Left ventricle myocardium superior (tissue), 1 donor: ENCODE data around the gene SAMD3. TPM values are rescaled to one million over a fixed set of nuclear protein-coding genes. Genes with fewer than 3 reads are reported as not detected.
"Not testable (repeated sequence)": the region's sequence is repeated elsewhere in the genome, so short reads cannot be mapped to it uniquely, and the experiment has no call there.

Experiments
- ATAC-seq: fragments of 200-7000 bp; cut with Tn5 transposase; one replicate; pipeline ENCODE4 v1.9.1; 2020; ENCODE audit warnings: mild to moderate bottlenecking, moderate library complexity
- DNase-seq: peaks from one replicate; pipeline ENCODE4 v3.0.0-alpha.2; 2020
- intact Hi-C: fragments of 100-400 bp; cut with micrococcal nuclease; formaldehyde crosslinking; loops from one replicate; pipeline ENCODE4 v1.11.0; 2022
- long read RNA-seq: library from polyadenylated mRNA; unstranded; transcript quantifications from one replicate; pipeline ENCODE4 v2.0.0, GENCODE V29; 2021
- total RNA-seq: library from RNA; stranded (reverse); fragmentation: NEBNext Ultra II Directional; extraction: Animal tissue kit (Norgen Biotek cat#: 25700); gene quantifications from one replicate; pipeline ENCODE4 v1.2.1, GENCODE V29; 2021
- donor health status: DM: no; HTN: yes; CAD: no; lungs with severe emphysema.

SAMD3 gene, protein sequence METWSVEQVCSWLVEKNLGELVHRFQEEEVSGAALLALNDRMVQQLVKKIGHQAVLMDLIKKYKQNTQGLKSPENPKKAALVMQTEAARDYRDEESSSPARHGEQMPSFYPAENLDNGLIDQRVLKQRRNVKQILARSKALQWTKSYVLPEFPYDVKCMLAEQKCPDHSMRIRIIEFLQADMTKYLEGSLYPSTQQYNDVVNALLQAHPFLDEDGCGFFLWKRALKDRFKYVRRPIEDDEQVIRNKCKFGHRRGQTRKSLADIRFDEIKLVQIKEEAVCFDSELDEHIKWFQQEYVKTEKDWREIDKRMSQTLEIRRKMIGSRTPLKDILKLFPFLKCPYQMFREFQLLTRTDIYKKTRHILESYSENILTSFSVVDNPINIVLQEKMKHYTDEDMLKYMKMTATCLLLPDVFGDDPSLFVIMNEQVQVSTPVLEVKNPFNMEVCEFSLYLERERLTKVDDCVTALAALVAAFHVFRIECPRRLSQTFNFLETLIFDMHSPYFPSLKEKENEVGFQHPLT
- total RNA-seq = 0.32 TPM
- long read RNA-seq = 0 reads

DNA sequence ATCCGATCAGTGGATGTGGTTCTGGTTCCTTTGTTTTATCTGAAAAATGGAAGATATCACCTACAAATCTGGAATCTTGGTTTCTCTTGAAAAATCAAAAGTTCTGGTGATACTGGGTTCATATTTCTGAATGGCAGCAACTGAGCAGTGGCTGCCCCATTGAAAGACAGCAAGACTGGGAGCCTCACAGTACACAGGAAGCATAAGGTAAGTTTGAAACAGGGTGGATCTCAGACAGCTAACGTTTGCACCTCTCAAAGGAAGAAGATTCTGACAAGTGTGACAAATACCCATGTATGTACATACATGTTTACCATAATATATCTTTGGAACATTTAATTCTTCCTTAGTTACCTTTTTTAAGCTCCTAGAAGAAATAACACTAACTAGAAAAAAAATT is at the start of gene SAMD3:
TSS of gene SAMD3 (minus strand) at position 177 of the 400 bp plus-strand sequence. CDS start 7,678 bp downstream, outside the sequence.
- DNase-seq (no peak), ATAC-seq (no peak)
- intact Hi-C loops = no loop called here

DNA sequence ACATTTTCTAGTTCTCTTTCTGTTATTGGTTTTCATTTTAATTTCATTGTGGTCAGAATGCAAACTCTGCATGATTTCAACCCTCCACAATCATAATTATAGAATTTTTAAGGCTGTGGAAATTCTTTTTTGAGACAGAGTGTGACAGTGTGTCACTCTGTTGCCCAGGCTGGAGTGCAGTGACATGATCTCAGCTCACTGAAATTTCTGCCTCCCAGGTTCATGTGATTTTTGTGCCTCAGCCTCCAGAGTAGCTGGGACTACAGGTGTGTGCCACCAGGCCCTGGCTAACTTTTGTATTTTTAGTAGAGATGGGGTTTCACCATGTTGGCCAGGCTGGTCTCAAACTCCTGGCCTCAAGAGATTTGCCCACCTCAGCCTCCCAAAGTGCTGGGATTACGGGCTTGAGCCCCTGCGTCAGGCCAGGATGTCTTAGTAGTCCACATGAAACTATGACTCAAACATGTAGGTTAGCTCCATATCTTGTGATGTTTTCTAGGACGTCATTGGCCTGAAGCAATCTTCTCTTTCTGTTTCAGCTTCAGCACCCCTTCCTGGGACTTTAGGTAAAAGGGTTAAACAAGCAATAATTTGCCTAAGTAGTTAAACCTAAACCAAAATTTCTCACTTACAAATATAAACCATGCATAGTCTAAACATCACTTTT is 47.4 kb upstream of the SAMD3 start:
- no peak for DNase-seq
- ATAC-seq = no peak
- intact Hi-C loops = no loop called here

DNA sequence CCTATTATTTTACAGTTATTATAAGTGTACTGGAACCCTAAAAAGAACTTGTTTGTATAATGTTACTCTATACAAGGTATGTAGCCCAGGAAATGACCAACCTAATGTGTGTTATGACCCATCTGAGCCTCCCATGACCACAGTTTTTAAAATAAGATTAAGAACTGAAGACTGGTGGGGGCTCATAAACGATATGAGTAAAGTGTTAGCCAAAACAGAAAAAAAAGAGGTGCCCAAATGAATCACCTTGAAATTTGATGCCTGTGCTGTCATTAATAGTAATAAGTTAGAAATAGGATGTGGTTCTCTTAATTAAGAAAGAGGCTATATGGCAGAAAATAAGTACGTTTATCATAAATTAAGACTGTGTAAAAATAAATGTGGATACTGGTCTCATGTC is 42.8 kb upstream of the SAMD3 start:
- ATAC-seq, DNase-seq, intact Hi-C loops: not testable (repeated sequence)

DNA sequence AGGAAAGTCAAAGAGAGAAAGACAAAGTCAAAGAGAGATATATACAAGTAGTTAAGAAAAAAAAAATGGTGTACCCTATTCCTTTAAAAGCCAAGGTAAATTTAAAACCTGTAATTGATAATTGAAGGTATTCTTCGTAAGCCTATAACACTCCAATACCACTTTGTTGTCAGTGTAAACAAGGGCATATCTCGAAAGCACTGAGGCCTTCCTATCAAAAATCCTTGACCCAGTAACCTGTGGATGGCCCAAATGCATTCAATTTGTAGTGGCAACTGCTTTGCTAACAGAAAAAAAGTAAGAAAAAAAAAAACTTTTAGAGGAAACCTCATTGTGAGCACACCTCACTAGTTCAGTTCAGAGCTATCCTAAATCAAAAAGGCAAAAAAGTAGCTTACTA is 39.3 kb upstream of the SAMD3 start:
- intact Hi-C loops = no loop called here
- DNase-seq (no peak), ATAC-seq (no peak)

DNA sequence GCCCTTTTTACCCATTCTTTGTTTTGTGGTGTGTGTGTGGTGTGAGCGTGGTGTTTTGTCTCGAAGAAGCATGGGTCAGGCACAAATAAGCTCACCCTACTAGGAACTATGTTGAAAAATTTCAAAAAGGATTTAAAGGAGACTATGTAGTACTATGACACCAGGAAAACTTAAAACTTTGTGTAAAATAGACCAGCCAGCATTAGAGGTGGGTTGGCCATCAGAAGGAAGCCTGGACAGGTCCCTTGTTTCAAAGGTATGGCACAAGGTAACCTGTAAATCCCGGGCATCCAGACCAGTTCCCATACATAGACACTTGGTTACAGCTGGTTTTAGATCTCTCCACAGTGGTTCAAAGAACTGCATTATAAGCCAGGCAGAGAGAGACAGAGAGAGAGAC is 38.8 kb upstream of the SAMD3 start:
- DNase-seq, intact Hi-C loops, ATAC-seq: not testable (repeated sequence)

DNA sequence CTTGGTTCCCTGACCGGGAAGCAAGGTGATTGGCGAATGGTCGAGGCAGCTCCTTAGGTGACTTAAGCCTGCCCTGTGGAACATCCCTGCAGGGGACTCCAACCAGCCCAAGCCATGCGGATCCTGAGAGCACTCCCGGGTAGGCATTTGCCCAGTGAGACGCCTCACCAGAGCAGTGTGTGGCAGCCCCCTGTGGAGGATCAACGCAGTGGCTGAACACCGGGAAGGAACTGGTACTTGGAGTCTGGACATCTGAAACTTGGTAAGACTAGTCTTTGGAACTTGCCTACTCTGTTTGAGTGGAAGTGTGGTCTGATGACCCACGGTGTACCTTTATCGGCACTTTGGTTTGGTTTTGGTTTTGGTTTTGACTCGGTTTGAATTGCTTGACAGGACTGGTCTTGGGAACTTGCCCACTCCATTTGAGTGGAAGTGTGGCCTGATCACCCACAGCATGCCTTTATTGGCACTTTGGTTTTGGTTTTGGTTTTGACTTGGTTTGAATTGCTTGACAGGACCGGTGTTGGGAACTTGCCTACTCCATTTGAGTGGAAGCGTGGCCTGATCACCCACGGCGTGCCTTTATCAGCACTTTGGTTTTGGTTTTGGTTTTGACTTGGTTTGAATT is 38.0 kb upstream of the SAMD3 start:
- DNase-seq, ATAC-seq, intact Hi-C loops: not testable (repeated sequence)

DNA sequence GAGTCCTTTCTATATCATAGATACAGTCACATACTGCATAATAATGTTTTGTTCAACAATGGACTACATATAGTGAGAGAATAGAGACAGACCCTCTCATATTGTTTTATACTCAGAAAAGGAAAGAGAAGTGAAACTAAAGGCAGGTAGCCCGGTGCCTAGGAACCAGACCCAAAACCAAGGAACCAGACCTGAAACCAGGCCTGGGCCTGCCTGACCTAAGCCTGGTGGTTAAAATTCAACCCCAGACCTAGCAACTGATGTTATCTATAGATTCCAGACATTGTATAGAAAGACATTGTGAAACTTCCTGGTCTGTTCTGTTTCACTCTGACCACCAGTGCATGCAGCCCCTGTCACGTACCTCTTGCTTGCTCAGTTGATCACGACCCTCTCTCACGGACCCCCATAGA is 37.3 kb upstream of the SAMD3 start:
- ATAC-seq, intact Hi-C loops, DNase-seq: not testable (repeated sequence)

DNA sequence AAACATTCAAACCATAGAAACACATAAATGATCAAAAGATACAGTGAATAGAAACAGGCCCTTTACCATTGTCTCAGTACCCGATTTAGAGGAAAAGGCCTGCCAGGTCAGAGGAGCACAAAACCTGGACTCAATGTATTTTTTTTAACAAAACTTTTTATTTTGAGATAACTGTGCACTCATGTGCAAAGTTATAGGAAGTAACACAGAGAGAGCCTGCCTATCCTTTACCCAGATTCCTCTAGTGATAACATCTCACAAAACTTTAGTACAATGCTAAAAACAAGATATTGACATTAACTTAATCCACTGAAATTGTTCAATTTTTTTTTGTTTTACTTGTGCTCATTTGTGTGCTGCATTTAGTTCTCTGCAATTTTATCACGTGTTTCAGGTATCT is 36.8 kb upstream of the SAMD3 start:
- ATAC-seq (no peak), DNase-seq (no peak)
- intact Hi-C loops = no loop called here

DNA sequence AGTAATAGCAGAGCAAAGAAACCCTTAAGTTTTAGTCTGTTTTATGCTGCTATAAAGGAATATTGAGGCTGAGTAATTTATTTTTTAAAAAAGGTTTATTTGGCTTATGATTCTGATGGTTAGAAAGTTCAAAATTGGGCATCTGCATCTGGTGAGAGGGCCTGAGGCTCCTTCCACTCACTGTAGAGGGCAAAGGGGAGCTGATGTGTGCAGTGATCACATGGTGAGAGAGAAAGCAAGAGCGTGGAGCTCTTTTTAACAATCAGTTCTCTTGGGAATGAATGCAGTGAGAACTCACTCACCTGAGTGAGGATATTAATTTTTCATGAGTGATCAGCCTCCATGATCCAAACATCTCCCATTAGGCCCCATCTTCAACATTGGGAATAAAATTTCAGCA is 36.4 kb upstream of the SAMD3 start:
- DNase-seq (no peak), ATAC-seq (no peak)
- intact Hi-C loops = no loop called here

DNA sequence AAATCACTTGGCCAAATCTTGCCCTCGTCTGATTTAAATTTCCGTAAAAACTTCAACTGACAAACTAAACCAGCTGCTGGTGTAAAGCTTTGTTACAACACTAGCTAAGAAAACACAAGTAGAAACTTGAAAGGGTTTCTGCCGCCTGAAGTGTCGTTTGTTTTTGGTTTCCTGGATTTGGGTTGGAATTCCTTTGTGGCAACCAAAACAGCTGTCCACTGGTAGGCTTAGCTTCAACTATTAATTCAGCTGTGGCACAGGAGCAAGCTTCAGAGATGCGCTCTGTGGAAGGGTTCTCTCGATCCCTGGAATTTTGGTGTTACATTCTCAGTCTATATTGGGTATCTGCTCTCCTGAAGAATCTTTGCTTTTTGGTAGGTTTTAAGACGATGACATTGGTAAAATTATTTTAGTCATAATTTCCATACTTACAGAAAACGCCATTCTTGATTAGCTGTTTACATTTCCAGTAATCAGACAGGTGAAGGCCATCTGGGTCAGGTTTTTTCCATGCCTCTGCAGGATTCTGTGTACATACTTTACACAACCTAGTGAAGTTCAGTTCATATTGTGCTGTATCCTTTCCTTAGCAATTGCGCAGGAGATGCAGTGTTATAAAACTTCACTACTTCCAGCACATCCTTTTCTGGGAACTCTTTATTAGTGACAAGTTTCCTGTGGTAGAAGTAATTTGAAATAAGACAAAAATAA is 29.9 kb upstream of the SAMD3 start:
- no peak for DNase-seq
- ATAC-seq = no peak
- intact Hi-C loops = no loop called here

DNA sequence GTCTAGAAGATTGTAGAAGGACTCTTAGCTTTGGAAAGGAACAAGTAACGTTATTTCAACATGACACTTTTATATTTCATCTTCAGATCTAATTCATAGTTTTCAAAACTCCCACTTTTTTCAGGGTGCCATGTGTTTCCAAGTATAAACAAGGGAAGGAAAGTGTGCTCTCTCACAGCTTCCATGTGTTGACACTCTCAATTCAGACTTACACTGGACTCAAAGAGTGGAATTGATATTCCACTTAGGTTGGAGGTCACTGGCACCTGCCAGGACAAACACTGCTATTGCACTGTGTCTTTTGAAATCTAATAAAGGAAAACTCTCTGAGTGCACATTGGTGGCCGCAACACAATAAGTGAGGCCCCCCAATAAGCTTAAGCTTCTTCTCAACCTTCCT is 22.5 kb upstream of the SAMD3 start:
- intact Hi-C loops = no loop called here
- ATAC-seq (no peak), DNase-seq (no peak)

DNA sequence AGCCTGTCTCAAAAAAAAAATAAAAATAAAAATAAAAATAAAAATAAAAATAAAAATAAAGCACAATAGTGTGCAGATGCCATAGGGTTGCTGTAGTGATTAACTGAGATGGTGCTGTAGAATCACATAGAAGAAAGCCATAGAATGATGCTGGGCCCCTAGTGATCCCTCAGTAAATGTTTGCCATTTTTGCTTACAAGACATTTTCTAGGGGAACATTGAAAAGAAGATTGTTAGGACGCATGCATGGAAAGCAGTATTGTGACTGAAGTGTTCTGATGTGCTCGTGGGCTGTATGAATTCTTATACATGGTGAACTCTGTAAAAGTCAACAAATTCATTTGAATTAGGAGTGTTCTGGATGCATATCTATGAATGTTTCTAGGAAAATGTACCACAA is 22.0 kb upstream of the SAMD3 start:
- no peak for DNase-seq
- no peak for ATAC-seq
- intact Hi-C loops = no loop called here

DNA sequence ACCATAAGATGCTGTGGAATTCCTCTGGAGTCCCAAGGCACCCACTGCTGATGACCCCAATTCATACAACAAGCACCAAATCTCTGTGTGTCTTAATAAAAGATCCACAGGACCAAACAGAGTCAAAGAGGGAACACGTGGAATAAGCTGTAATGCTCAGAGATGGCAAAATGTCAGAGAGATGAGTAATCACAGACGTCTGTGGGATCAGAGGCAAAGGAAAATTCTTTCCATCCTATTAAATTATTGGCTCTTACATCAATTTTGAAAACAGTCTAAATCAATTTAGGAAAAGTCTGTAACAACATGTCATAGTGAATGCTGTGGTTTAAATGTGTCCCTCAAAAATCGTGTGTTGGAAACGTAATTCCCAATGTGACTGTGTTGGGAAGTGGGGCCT is 17.5 kb upstream of the SAMD3 start:
- no peak for DNase-seq
- no peak for ATAC-seq
- intact Hi-C loops = no loop called here

DNA sequence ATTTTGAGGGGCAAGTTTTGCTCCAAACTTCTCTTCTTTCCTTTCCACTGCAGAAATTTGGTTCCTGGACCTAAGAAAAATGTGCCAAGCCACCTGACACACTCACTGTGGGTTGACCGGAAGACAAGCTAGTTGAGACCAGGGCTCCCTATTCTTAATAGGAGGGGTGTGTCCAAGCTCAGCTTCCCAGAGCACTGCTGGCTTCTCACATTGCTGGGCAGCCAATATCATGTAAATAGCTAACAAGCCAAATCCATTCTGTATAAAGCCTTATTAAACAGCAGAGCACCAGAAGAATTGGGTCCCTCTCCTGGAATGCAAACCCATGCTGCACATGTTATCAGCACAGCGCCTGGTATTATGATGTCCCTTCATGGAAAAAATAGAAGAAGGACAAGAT is 17.0 kb upstream of the SAMD3 start:
- DNase-seq = no peak
- no peak for ATAC-seq
- intact Hi-C loops = no loop called here

DNA sequence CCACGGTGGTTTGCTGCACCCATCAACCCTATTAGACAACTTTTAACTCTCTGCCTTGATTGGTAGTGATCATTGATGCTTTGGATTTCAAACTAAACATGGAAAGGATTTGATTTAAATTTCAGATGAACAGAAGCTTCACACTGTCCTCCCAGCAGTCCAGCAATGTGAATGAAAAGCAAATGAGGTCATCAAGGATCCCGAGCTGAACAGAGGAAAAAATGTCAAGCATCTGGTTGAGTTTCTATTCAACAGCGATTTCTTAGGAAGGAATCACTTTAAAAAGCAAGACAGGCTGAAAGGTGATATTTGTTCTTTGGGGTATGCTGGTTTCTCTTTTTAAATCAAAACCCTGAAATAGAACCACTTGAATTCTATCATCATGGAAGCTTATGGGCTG is 10.6 kb upstream of the SAMD3 start:
- ATAC-seq (no peak), DNase-seq (no peak)
- intact Hi-C loops = no loop called here

DNA sequence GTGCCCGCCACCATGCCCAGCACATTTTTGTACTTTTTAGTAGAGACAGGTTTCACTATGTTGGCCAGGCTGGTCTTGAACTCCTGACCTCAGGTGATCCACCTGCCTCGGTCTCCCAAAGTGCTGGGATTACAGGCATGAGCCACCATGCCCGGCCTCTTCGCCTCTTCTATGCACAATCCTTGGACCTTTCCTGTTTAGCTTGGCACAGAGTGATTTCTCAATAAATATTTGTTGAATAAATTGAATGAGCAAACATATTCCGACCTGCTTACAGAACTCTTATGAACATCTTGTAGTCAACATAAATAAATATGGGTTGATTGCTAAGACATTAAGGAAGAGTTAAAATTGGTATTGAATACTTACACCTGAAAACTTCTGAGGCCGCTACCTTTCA is 7.8 kb upstream of the SAMD3 start:
- ATAC-seq, intact Hi-C loops, DNase-seq: not testable (repeated sequence)

DNA sequence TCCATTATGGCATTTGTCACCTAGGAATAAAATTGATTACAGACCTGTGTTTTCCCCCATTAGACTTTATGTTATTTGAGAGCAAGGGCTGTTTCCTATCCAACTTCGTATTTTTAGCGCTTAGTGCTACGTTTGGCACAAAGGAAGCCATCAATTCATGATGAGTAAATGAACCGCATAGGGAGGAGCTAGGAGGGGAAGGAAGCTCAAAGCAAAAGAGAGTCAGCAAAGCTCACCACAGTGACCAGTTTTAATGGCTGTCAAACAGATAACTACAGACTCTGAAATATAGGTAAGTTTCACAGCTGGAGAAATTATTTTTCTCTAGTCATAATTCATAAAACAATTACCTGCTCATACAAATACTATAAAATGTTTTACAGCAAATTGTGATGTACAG is 6.9 kb upstream of the SAMD3 start:
- ATAC-seq (no peak), DNase-seq (no peak)
- intact Hi-C loops = no loop called here

DNA sequence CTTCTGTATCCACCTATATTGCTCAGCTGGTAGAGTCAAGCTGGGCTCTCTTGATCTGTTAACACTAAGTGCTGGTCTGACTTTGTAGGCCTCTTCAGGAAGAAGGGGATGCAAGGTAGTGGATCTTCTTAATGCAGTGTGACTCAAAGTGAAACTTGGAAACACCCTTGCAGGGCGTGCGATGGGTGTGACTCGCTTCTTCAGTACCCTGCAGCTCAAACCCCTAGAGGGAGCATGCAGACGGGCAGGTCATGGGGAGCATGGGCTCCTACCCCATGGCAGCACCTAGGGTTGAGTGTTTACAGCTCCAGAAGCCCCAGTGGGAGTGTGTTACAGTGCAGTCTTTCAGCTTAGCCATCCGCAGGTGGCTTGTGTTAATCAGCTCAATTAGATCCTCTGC is 757 bp upstream of the SAMD3 start:
- DNase-seq (no peak), ATAC-seq (no peak)

DNA sequence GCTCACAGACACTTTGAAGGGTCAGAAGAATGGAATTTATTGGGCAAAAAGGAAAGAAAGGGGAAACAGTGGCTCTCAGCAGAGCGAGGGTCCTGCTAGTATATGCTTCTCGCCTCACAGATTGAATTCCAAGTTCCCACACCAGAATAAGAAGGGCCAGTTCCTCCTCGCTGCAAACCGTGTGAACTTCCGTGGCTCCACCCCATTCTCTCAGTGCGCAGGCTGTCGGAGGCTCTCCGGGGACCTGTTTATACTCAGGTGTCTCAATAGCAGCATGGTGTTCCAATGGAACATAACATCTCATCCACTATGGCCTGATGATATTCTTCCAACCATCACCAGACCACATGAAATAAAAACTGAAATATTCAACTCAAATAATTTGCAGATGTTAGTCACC is 4.6 kb downstream of the SAMD3 start:
- ATAC-seq (no peak), DNase-seq (no peak)
- intact Hi-C loops = no loop called here

More for the DNA sequence above, 757 bp upstream of the SAMD3 start:
- intact Hi-C loops = no loop called here
